T-cell (primary cell): ENCODE data around the gene TULP1. TPM values are rescaled to one million over a fixed set of nuclear protein-coding genes. Genes with fewer than 3 reads are reported as not detected.

Source experiments
- ATAC-seq, 4 experiments: fragments of 200-7000 bp in 3 of 4; fragments of 150-1000 bp in 1 of 4; cut with Tn5 transposase; replicated peaks in 1 of 4; 1 replicate in 3 of 4; 2 replicates in 1 of 4; pipeline ENCODE4 v1.10.0; 2021; ENCODE audit warnings: moderate library complexity in 3 of 4, mild to moderate bottlenecking in 2 of 4, moderate number of reproducible peaks in 1 of 4
- CTCF ChIA-PET, 2 donors: fragments of 300-600 bp; sonication (Branson Sonifier 250); formaldehyde crosslinking; loops; one replicate each; lab custom pipeline; 2022; ENCODE audit warnings: antibody characterized with exemption in 2 of 2; lab: Charles Lee
- POLR2A ChIA-PET, 2 donors: fragments of 300-600 bp; sonication (Branson Sonifier 250); formaldehyde crosslinking; loops; one replicate each; lab custom pipeline; 2022; ENCODE audit warnings: antibody characterized with exemption in 2 of 2; lab: Charles Lee
- DNase-seq, 35 experiments: peaks; one replicate each; pipeline versions ENCODE4 v3.0.0 to v3.0.0-alpha.2; 2013 to 2023
- H3K27ac ChIP-seq: one replicate; pipeline ENCODE4 v1.5.1; 2013; ENCODE audit warnings: low read length
- H3K27me3 ChIP-seq, 2 experiments: replicated peaks in 1 of 2; 1 replicate in 1 of 2; 2 replicates in 1 of 2; pipeline versions ENCODE4 v1.6.1 to v1.7.0; 2013; ENCODE audit warnings: low read length in 1 of 2, mixed read lengths in 1 of 2; ENCODE audit not compliant: control insufficient read depth in 2 of 2, insufficient read depth in 2 of 2; ENCODE audit errors: extremely low read depth in 1 of 2
- H3K36me3 ChIP-seq, 2 donors: 1 replicate in 1 of 2; 2 replicates in 1 of 2; pipeline versions ENCODE4 v1.6.1 to v1.7.0; 2013; ENCODE audit warnings: low read length in 1 of 2; ENCODE audit not compliant: control insufficient read depth in 2 of 2, insufficient read depth in 1 of 2; ENCODE audit errors: extremely low read depth in 1 of 2
- H3K4me1 ChIP-seq, 2 experiments: 1 replicate in 1 of 2; 2 replicates in 1 of 2; pipeline versions ENCODE4 v1.6.1 to v1.7.0; 2013; ENCODE audit warnings: low read length in 2 of 2, mixed read lengths in 1 of 2; ENCODE audit not compliant: insufficient read depth in 2 of 2, control insufficient read depth in 1 of 2; ENCODE audit errors: extremely low read depth in 1 of 2
- H3K4me3 ChIP-seq, 2 donors: 1 replicate in 1 of 2; 2 replicates in 1 of 2; pipeline versions ENCODE4 v1.5.1 to v1.7.0; 2013; ENCODE audit warnings: mild to moderate bottlenecking in 2 of 2, low read length in 1 of 2, moderate library complexity in 1 of 2; ENCODE audit not compliant: control insufficient read depth in 1 of 2; ENCODE audit errors: extremely low read depth in 1 of 2
- H3K9me3 ChIP-seq: 2 replicates; pipeline ENCODE4 v1.7.0; 2013
- H3K27ac Mint-ChIP-seq, 2 donors: one replicate each; pipeline ENCODE4 v1.8.0; 2020 to 2021; ENCODE audit warnings: mild to moderate bottlenecking in 2 of 2, mixed read lengths in 2 of 2
- H3K27me3 Mint-ChIP-seq, 2 donors: one replicate each; pipeline ENCODE4 v1.8.0; 2021 to 2022; ENCODE audit warnings: mixed read lengths in 2 of 2
- H3K36me3 Mint-ChIP-seq: one replicate; pipeline ENCODE4 v1.8.0; 2021; ENCODE audit warnings: mixed read lengths
- H3K4me1 Mint-ChIP-seq, 3 donors: one replicate each; pipeline ENCODE4 v1.8.0; 2020 to 2022; ENCODE audit warnings: mixed read lengths in 3 of 3, mild to moderate bottlenecking in 1 of 3
- H3K4me3 Mint-ChIP-seq, 3 donors: one replicate each; pipeline ENCODE4 v1.8.0; 2020 to 2022; ENCODE audit warnings: mild to moderate bottlenecking in 3 of 3, mixed read lengths in 3 of 3, moderate library complexity in 3 of 3
- H3K9me3 Mint-ChIP-seq, 3 donors: one replicate each; pipeline ENCODE4 v1.8.0; 2020 to 2022; ENCODE audit warnings: mixed read lengths in 3 of 3
- WGBS: methylation state at CpG from one replicate; pipeline ENCODE4 v1.1.5; 2013; ENCODE audit warnings: missing lambda C conversion rate; ENCODE audit not compliant: insufficient coverage; 5-methylcytosine and 5-hydroxymethylcytosine counted together
- total RNA-seq, 35 experiments: library from RNA in 6 of 35; stranded (reverse) in 6 of 35; fragments of 120-200 nt in 1 of 35; gene quantifications; one replicate each; pipeline versions ENCODE4 v1.2.1 to v1.2.4 and lab custom pipeline; 2013 to 2026

The TULP1 gene
- total RNA-seq, result not detected
- total RNA-seq (2013), result not detected
- total RNA-seq (lab: John Stamatoyannopoulos, UW), result 0 to 0.23 (median 0) reads per million in 29 experiments

- no peaks in the 10 kb centered on the region for H3K36me3 Mint-ChIP-seq
- no peak for DNase-seq
- no peak for ATAC-seq
- H3K27ac Mint-ChIP-seq, result no peak within 1 kb of the TSS
- ChIA-PET CTCF (no interaction called here), POLR2A (no interaction called here)
- Histone ChIP-seq H3K4me1 (peaks cover 2 to 16% of the 10 kb centered on the region in 2 experiments), H3K9me3 (no peaks in the 10 kb centered on the region), H3K27ac (no peak within 1 kb of the TSS), H3K4me3 (peak within 1 kb of the TSS in 1 of 2 donors; percentile 17), H3K27me3 (peaks cover 2 to 39% of the 10 kb centered on the region in 2 experiments), H3K36me3 (no peaks in the 10 kb centered on the region)
- 88% methylated on average over 4 of the region's 10 CpGs for WGBS
- H3K27me3 Mint-ChIP-seq, result peaks cover 6 to 29% of the 10 kb centered on the region in 2 donors
- peak within 1 kb of the TSS in 2 of 3 donors; percentile 25 to 61 for H3K4me3 Mint-ChIP-seq
- peaks cover 0 to 5% (median 2%) of the 10 kb centered on the region in 3 donors for H3K4me1 Mint-ChIP-seq
- H3K9me3 Mint-ChIP-seq, result no peaks in the 10 kb centered on the region
These were observed at the start of gene TULP1 for GRCh38 chr6:35512740-35513139. TULP1 (minus strand) TSS chr6:35512896; CDS start chr6:35512858, 38 bp downstream.

- Mint-ChIP-seq H3K9me3 (no peaks in the 10 kb centered on the region), H3K4me3 (no peak overlapping the region), H3K27me3 (peaks cover 7 to 10% of the 10 kb centered on the region in 2 donors), H3K36me3 (no peaks in the 10 kb centered on the region), H3K4me1 (peaks cover 3 to 6% (median 4%) of the 10 kb centered on the region in 3 donors), H3K27ac (no peak overlapping the region)
- no peaks in the 10 kb centered on the region for H3K4me1 ChIP-seq
- no peak overlapping the region for H3K4me3 ChIP-seq
- peaks cover 0 to 6% of the 10 kb centered on the region in 2 experiments for H3K27me3 ChIP-seq
- no peaks in the 10 kb centered on the region for H3K9me3 ChIP-seq
- no peaks in the 10 kb centered on the region for H3K36me3 ChIP-seq
- H3K27ac ChIP-seq, result no peak overlapping the region
- POLR2A ChIA-PET, result no interaction called here
- ATAC-seq (no peak), DNase-seq (no peak)
- CTCF ChIA-PET, result interaction anchor here in 1 of 2 donors (0.5 to 0.6 kb wide), 2 partner anchors 45 to 237 kb away, joined by 3 read pairs; no protein-coding TSS in a partner anchor
- 80% methylated on average over 9 of the region's 11 CpGs for WGBS
These were observed 49.4 kb upstream of the TULP1 start for GRCh38 chr6:35562060-35562459.

- WGBS, result 100% methylated on average over 1 of the region's 5 CpGs
- H3K4me1 Mint-ChIP-seq, result peaks cover 0 to under 1% (median 0%) of the 10 kb centered on the region in 3 donors
- peaks cover 7 to 10% of the 10 kb centered on the region in 2 donors for H3K27me3 Mint-ChIP-seq
- H3K36me3 Mint-ChIP-seq, result no peaks in the 10 kb centered on the region
- Histone ChIP-seq H3K4me1 (no peaks in the 10 kb centered on the region), H3K27ac (no peak overlapping the region), H3K36me3 (no peaks in the 10 kb centered on the region), H3K4me3 (no peak overlapping the region), H3K27me3 (peaks cover 0 to 6% of the 10 kb centered on the region in 2 experiments), H3K9me3 (no peaks in the 10 kb centered on the region)
- H3K4me3 Mint-ChIP-seq, result no peak overlapping the region
- H3K9me3 Mint-ChIP-seq, result no peaks in the 10 kb centered on the region
- ChIA-PET POLR2A (no interaction called here), CTCF (no interaction called here)
- DNase-seq, result no peak
- H3K27ac Mint-ChIP-seq, result no peak overlapping the region
- ATAC-seq, result no peak
These were observed 48.4 kb upstream of the TULP1 start for GRCh38 chr6:35561113-35561512.

- H3K9me3 ChIP-seq, result no peaks in the 10 kb centered on the region
- DNase-seq (no peak), ATAC-seq (no peak)
- H3K27ac ChIP-seq, result no peak overlapping the region
- H3K4me1 Mint-ChIP-seq, result no peaks in the 10 kb centered on the region
- ChIA-PET CTCF (no interaction called here), POLR2A (no interaction called here)
- peaks cover 0 to 3% of the 10 kb centered on the region in 2 experiments for H3K27me3 ChIP-seq
- H3K36me3 ChIP-seq, result no peaks in the 10 kb centered on the region
- WGBS, result 94% methylated on average over 3 of the region's 12 CpGs
- H3K27ac Mint-ChIP-seq, result no peak overlapping the region
- H3K27me3 Mint-ChIP-seq, result peaks cover 2 to 4% of the 10 kb centered on the region in 2 donors
- no peaks in the 10 kb centered on the region for H3K9me3 Mint-ChIP-seq
- no peaks in the 10 kb centered on the region for H3K4me1 ChIP-seq
- no peaks in the 10 kb centered on the region for H3K36me3 Mint-ChIP-seq
- H3K4me3 ChIP-seq, result no peak overlapping the region
- H3K4me3 Mint-ChIP-seq, result no peak overlapping the region
These were observed 45.9 kb upstream of the TULP1 start for GRCh38 chr6:35558571-35558970.

- 54% methylated on average over 3 of the region's 6 CpGs for WGBS
- H3K4me1 Mint-ChIP-seq, result peaks cover 0 to 3% (median 0%) of the 10 kb centered on the region in 3 donors
These were observed 44.5 kb upstream of the TULP1 start for GRCh38 chr6:35557239-35557638.

GRCh38 chr6:35554811-35555210, 42.1 kb upstream of the TULP1 start:
- Histone ChIP-seq H3K36me3 (no peaks in the 10 kb centered on the region), H3K4me1 (peaks cover 0 to 2% of the 10 kb centered on the region in 2 experiments), H3K27me3 (peaks cover 0 to 7% of the 10 kb centered on the region in 2 experiments), H3K4me3 (no peak overlapping the region), H3K27ac (no peak overlapping the region), H3K9me3 (no peaks in the 10 kb centered on the region)
- Mint-ChIP-seq H3K36me3 (peaks cover 4% of the 10 kb centered on the region), H3K27me3 (peaks cover 0 to 2% of the 10 kb centered on the region in 2 donors), H3K4me1 (peaks cover 2 to 7% (median 5%) of the 10 kb centered on the region in 3 donors), H3K27ac (no peak overlapping the region), H3K9me3 (peaks cover 4 to 7% (median 6%) of the 10 kb centered on the region in 3 donors), H3K4me3 (no peak overlapping the region)
- ChIA-PET POLR2A (no interaction called here), CTCF (no interaction called here)
- DNase-seq (no peak), ATAC-seq (no peak)
- 71% methylated on average over 1 of the region's 4 CpGs for WGBS

More at GRCh38 chr6:35557239-35557638, 44.5 kb upstream of the TULP1 start:
- no peak overlapping the region for H3K4me3 ChIP-seq
- ATAC-seq, result no peak
- no peaks in the 10 kb centered on the region for H3K9me3 Mint-ChIP-seq
- H3K27me3 ChIP-seq, result peaks cover 0 to 7% of the 10 kb centered on the region in 2 experiments
- no peaks in the 10 kb centered on the region for H3K9me3 ChIP-seq
- H3K4me1 ChIP-seq, result peaks cover 0 to 2% of the 10 kb centered on the region in 2 experiments
- POLR2A ChIA-PET, result no interaction called here
- no peak overlapping the region for H3K27ac Mint-ChIP-seq
- no peak for DNase-seq
- H3K4me3 Mint-ChIP-seq, result no peak overlapping the region
- peaks cover 0 to 2% of the 10 kb centered on the region in 2 donors for H3K27me3 Mint-ChIP-seq
- CTCF ChIA-PET, result interaction anchor here in 1 of 2 donors (0.6 kb wide), 1 partner anchor 1642 kb away, joined by 4 read pairs; no protein-coding TSS in a partner anchor
- H3K36me3 Mint-ChIP-seq, result no peaks in the 10 kb centered on the region
- H3K27ac ChIP-seq, result no peak overlapping the region
- H3K36me3 ChIP-seq, result no peaks in the 10 kb centered on the region
